ENCODE measurements around the gene NGLY1. TPM values are rescaled to one million over a fixed set of nuclear protein-coding genes. Genes with fewer than 3 reads are reported as not detected.

NGLY1 gene
- total RNA-seq, 1 experiment from 2014 or later: 27.0 TPM

- Histone ChIP-seq H3K4ac (ENCODE audit: low read depth, low read length) (no peak overlapping the region), H3K9ac (ENCODE audit: extremely low read depth, insufficient read length, low read length) (no peak overlapping the region), H4K5ac (ENCODE audit: insufficient read length, low read depth, low read length) (no peak overlapping the region), H3K14ac (ENCODE audit: insufficient read depth, low read length) (no peak overlapping the region), H3K4me1 (ENCODE audit: insufficient read depth, low read length) (peaks cover 5% of the 10 kb centered on the region; the same call in 1 of the 2 replicates), H2BK20ac (ENCODE audit: low read depth, low read length, poor library complexity, severe bottlenecking) (no peak overlapping the region), H2AK5ac (ENCODE audit: insufficient read length, low read length) (no peak overlapping the region), H3K4me2 (ENCODE audit: insufficient read depth, insufficient read length, low read length) (no peak overlapping the region), H3K23ac (ENCODE audit: insufficient read length, low read depth, low read length) (no peak overlapping the region), H3K9me3 (ENCODE audit: control insufficient read depth, low read depth, low read length) (no peaks in the 10 kb centered on the region), H3K23me2 (ENCODE audit: insufficient read length, low read depth, low read length, poor library complexity, severe bottlenecking) (no peaks in the 10 kb centered on the region), H4K91ac (ENCODE audit: insufficient read length, low read depth, low read length) (no peak overlapping the region), H3K56ac (ENCODE audit: insufficient read length, low read depth, low read length) (no peak overlapping the region), H3K27me3 (ENCODE audit: insufficient read depth, low read length) (no peaks in the 10 kb centered on the region), H3T11ph (ENCODE audit: low read length) (no peak overlapping the region), H2AFZ (ENCODE audit: low read length) (no peak overlapping the region), H2BK5ac (ENCODE audit: insufficient read length, low read length) (no peak overlapping the region), H3K79me2 (ENCODE audit: insufficient read depth, low read length) (no peaks in the 10 kb centered on the region), H4K20me1 (ENCODE audit: control insufficient read depth, insufficient read depth, insufficient read length) (no peaks in the 10 kb centered on the region), H3K18ac (ENCODE audit: insufficient read length, low read depth, low read length) (no peak overlapping the region), H3K27ac (ENCODE audit: insufficient read length, low read depth, low read length) (no peak overlapping the region), H4K8ac (replicated peaks; ENCODE audit: insufficient read length, low read depth, low read length) (no peak overlapping the region), H3K79me1 (ENCODE audit: insufficient read depth, low read depth, low read length, poor library complexity, severe bottlenecking) (no peaks in the 10 kb centered on the region), H2BK120ac (ENCODE audit: low read depth, low read length, poor library complexity, severe bottlenecking) (no peak overlapping the region), H2BK12ac (ENCODE audit: insufficient read length, low read depth, low read length) (no peak overlapping the region), H2BK15ac (ENCODE audit: low read depth, low read length) (no peak overlapping the region)
- DNase-seq: no peak
- Mint-ChIP-seq H3K27ac (no peak overlapping the region; a peak in 1 of 7 replicates), H3K27me3 (ENCODE audit: low read depth) (no peaks in the 10 kb centered on the region), H3K36me3 (ENCODE audit: insufficient read depth in 1 of 3, low read depth in 3 of 3) (no peaks in the 10 kb centered on the region; a peak in 1 of 7 replicates), H3K9me3 (no peaks in the 10 kb centered on the region), H3K4me1 (peaks cover 14 to 21% of the 10 kb centered on the region in 2 experiments), H3K4me3 (no peak overlapping the region)
- no CpG with 5 or more reads among the region's 3 CpGs for WGBS (ENCODE audit: extremely low coverage, insufficient read length, low lambda C conversion rate)
- no peak for TF ChIP-seq CTCF (conservative IDR thresholded peaks at IDR 0.05)
These were observed 40.1 kb upstream of the NGLY1 start for GRCh38 chr3:25823314-25823713.
